Esophagus squamous epithelium (tissue), 5 donors: Measurements from ENCODE around the gene SNPH. TPM values are rescaled to one million over a fixed set of nuclear protein-coding genes. Genes with fewer than 3 reads are reported as not detected.

Experiments
- DNase-seq: peaks from one replicate; lab custom pipeline; 2025; lab: John Stamatoyannopoulos, UW
- H3K27ac ChIP-seq, 4 donors: fragments of 200-600 bp; sonication (generic); one replicate each; pipeline ENCODE4 v1.5.1; 2016 to 2019; ENCODE audit warnings: mild to moderate bottlenecking in 1 of 4
- H3K27me3 ChIP-seq, 4 donors: fragments of 200-600 bp; sonication (generic); 1 replicate in 3 of 4; 2 replicates in 1 of 4; pipeline versions ENCODE4 v1.5.1 to v1.6.0; 2017 to 2021; ENCODE audit warnings: antibody characterized with exemption in 1 of 4
- H3K36me3 ChIP-seq, 3 donors: fragments of 200-600 bp; sonication (generic); one replicate each; pipeline ENCODE4 v1.5.1; 2016 to 2019
- H3K4me1 ChIP-seq, 3 donors: fragments of 200-600 bp; sonication (generic); one replicate each; pipeline ENCODE4 v1.5.1; 2017 to 2019
- H3K4me3 ChIP-seq, 4 donors: fragments of 200-600 bp; sonication (generic); 1 replicate in 3 of 4; 2 replicates in 1 of 4; pipeline ENCODE4 v1.5.1; 2016 to 2019; ENCODE audit warnings: mild to moderate bottlenecking in 2 of 4, moderate library complexity in 1 of 4
- H3K9me3 ChIP-seq, 3 donors: fragments of 200-600 bp; sonication (generic); one replicate each; pipeline ENCODE4 v1.5.1; 2016 to 2019
- POLR2A ChIP-seq, 4 donors: fragments of 450-650 bp; IDR thresholded peaks; one replicate each; pipeline ENCODE4 v1.6.1; 2017; ENCODE audit warnings: antibody characterized with exemption in 4 of 4, mild to moderate bottlenecking in 4 of 4, moderate library complexity in 3 of 4
- WGBS, 2 donors: methylation state at CpG; one replicate each; pipeline ENCODE4 v1.1.5; 2018; 5-methylcytosine and 5-hydroxymethylcytosine counted together
- intact Hi-C: fragments of 100-400 bp; cut with DNase I; formaldehyde crosslinking; loops from one replicate; pipeline ENCODE4 v1.15.0; 2022
- total RNA-seq, 4 donors: library from RNA; depleted of rRNA; stranded (reverse); fragments of >200 nt; gene quantifications; one replicate each; pipeline ENCODE4 v1.1.0, GENCODE V29; 2016
- TF ChIP-seq, protein P1 (sequence below), 6 experiments: fragments of 450-650 bp in 4 of 6; fragments of 200-600 bp in 2 of 6; sonication (generic) in 2 of 6; IDR thresholded peaks; one replicate each; pipeline ENCODE4 v1.5.1; 2016 to 2019; ENCODE audit warnings: antibody characterized with exemption in 6 of 6, mild to moderate bottlenecking in 4 of 6, moderate library complexity in 4 of 6
- donor health status: DM: yes; HTN: yes; CAD: no.

Gene SNPH
- total RNA-seq, 4 donors from 2014 or later, result 0.83 to 2.5 (median 1.5) TPM

DNA sequence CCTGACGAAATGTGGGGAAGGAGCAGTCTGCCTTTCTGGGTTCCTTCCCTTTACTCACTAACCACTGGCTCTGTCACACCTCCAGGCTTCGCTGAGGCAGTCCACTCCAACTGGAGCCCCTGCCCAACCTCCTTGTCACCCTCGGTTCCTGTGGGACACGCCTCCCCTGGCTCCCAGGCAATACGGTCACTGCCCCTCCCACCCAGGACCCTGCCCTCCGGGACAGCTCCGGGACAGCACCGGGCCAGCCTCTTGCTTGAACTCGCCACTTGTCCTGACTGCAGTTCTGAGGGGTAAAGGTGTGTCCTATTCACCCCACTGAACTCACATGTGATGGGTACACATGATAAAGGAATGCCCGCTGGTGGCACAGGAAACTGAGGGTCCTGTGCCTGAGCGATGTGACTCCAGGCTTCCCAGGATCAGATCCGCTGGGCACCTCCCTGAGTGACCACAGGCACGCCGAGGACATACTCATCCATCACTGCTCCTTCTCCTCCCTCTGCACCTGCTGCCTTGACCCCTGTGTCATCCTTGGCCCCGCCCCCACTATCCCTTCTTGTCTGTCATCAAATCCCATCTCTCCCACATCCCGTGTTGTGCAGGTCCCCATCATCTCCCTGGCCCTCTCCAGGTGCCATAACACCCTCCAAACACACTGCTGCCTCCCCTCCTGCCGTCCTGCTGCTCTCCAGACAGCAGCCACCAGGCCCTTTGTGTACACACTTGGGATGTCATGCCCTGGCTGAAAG is 55.0 kb downstream of the SNPH start:
- Histone ChIP-seq H3K4me3 (no peak overlapping the region), H3K9me3 (no peaks in the 10 kb centered on the region), H3K36me3 (peaks cover 0 to 34% (median 0%) of the 10 kb centered on the region in 3 donors), H3K4me1 (peaks cover 2 to 39% (median 24%) of the 10 kb centered on the region in 3 donors), H3K27ac (no peak overlapping the region), H3K27me3 (no peaks in the 10 kb centered on the region)
- no peak for TF ChIP-seq POLR2A (IDR thresholded peaks at IDR 0.05)
- TF ChIP-seq, protein P1, sequence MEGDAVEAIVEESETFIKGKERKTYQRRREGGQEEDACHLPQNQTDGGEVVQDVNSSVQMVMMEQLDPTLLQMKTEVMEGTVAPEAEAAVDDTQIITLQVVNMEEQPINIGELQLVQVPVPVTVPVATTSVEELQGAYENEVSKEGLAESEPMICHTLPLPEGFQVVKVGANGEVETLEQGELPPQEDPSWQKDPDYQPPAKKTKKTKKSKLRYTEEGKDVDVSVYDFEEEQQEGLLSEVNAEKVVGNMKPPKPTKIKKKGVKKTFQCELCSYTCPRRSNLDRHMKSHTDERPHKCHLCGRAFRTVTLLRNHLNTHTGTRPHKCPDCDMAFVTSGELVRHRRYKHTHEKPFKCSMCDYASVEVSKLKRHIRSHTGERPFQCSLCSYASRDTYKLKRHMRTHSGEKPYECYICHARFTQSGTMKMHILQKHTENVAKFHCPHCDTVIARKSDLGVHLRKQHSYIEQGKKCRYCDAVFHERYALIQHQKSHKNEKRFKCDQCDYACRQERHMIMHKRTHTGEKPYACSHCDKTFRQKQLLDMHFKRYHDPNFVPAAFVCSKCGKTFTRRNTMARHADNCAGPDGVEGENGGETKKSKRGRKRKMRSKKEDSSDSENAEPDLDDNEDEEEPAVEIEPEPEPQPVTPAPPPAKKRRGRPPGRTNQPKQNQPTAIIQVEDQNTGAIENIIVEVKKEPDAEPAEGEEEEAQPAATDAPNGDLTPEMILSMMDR (IDR thresholded peaks at IDR 0.05), result no peak
- intact Hi-C loops, result no loop called here
- DNase-seq, result no peak
- 81 to 88% methylated on average over 10 to 16 of the region's 17 CpGs for WGBS, 2 donors

DNA sequence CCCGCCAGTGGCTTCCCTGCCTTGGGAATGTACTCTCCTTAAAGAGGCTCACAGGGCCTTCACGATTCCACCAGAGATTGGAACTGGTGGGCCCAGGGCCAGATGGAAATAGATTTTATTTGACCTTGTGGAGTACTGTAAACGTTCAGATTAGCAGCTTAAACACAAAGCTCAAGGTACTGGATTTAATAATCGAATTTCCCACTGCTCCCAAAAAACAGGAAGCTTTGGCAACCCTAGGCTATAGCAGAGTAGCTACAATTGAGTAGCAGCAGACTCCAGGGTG is 55.5 kb downstream of the SNPH start:
- Histone ChIP-seq H3K9me3 (no peaks in the 10 kb centered on the region), H3K27ac (peak overlapping the region in 3 of 4 donors; percentile 90 to 99 (median 99)), H3K36me3 (peaks cover 0 to 29% (median 0%) of the 10 kb centered on the region in 3 donors), H3K27me3 (no peaks in the 10 kb centered on the region), H3K4me3 (no peak overlapping the region), H3K4me1 (peaks cover 7 to 44% (median 29%) of the 10 kb centered on the region in 3 donors)
- DNase-seq, result no peak
- TF ChIP-seq POLR2A (IDR thresholded peaks at IDR 0.05), result no peak
- TF ChIP-seq, protein P1 (IDR thresholded peaks at IDR 0.05), result no peak
- 48 to 63% methylated on average over 4 of the region's 4 CpGs for WGBS, 2 donors
- intact Hi-C loops, result no loop called here

DNA sequence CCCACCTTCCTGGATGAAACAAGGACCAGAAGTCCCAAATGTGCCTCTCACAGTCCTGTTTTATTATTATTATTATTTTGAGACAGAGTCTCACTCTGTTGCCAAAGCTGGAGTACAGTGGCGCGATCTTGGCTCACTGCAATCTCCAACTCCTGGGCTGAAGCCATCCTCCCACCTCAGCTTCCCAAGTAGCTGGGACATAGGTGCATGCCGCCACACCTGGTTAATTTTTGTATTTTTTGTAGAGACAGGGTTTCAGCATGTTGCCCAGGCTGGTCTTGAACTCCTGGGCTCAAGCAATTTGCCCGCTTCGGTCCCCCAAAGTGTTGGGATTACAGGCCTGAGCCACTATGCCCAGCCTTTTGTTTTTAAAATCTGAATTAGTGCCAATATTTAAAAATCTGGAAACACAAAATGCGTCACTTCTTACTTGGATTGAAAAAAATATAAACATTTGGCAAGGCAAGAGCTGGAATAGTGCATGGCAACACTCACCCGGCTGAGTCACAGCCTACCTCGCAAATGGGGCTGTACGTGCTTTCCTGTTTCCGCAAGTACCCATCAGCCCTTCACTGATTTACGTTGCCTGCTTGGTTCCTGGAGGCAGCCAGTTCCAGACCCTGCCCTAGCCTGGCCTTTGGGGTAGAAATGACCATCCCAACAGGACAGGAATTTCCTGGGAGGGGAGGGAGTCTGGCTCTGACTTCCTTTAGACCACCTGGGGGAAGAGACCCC is 56.6 kb downstream of the SNPH start:
- no peak for DNase-seq
- H3K36me3 ChIP-seq, result peaks cover 0 to 22% (median 0%) of the 10 kb centered on the region in 3 donors

DNA sequence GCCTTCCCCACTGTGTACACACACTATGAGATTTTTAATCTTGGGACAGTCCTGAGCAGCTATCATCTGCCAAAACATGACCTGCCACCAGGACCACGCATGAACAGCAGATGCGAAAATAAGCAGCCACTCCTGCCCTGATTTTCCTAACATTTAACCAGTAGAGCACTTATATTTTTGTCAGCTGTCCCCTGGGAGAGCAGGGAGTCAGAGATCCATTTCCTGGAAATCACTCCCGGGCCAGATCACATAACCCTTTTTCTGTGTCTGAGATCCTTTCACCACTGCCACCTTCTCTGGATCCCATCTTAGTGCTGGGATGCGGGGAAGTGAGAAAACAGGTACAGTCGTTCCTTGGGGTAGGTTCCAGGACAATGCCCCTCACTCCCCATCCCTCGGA is 57.2 kb downstream of the SNPH start:
- DNase-seq, result no peak
- TF ChIP-seq, protein P1 (IDR thresholded peaks at IDR 0.05), result no peak
- no peak for TF ChIP-seq POLR2A (IDR thresholded peaks at IDR 0.05)
- Histone ChIP-seq H3K4me1 (peaks cover 23 to 61% (median 46%) of the 10 kb centered on the region in 3 donors), H3K27me3 (no peaks in the 10 kb centered on the region), H3K9me3 (no peaks in the 10 kb centered on the region), H3K27ac (peak overlapping the region; percentile 73 to 99 (median 94)), H3K4me3 (peak overlapping the region in 1 of 4 donors; percentile 6), H3K36me3 (peaks cover 0 to 17% (median 0%) of the 10 kb centered on the region in 3 donors)
- intact Hi-C loops, result no loop called here
- WGBS, 2 donors, result 50 to 73% methylated on average over 6 of the region's 6 CpGs

More for the DNA sequence above, 56.6 kb downstream of the SNPH start:
- Histone ChIP-seq H3K27ac (peak overlapping the region; percentile 73 to 99 (median 94)), H3K4me1 (peaks cover 18 to 55% (median 40%) of the 10 kb centered on the region in 3 donors), H3K9me3 (no peaks in the 10 kb centered on the region), H3K4me3 (peak overlapping the region in 1 of 4 donors; percentile 6), H3K27me3 (no peaks in the 10 kb centered on the region)
- TF ChIP-seq, protein P1 (IDR thresholded peaks at IDR 0.05), result no peak
- TF ChIP-seq POLR2A (IDR thresholded peaks at IDR 0.05), result no peak
- intact Hi-C loops, result no loop called here
- WGBS, 2 donors, result 44 to 52% methylated on average over 11 of the region's 11 CpGs
